Astrocyte (in vitro differentiated cells and primary cell): ENCODE data around the gene XRCC6. TPM values are rescaled to one million over a fixed set of nuclear protein-coding genes. Genes with fewer than 3 reads are reported as not detected.

Experiments used
- DNase-seq: peaks from one replicate; pipeline ENCODE4 v3.0.0-alpha.2; 2010; ENCODE audit warnings: low read depth
- FAIRE-seq: peaks from 2 replicates; lab custom pipeline; 2011; peaks lifted over from hg19 to GRCh38; lab: Jason Lieb, UNC
- H2AFZ ChIP-seq: 2 replicates; pipeline ENCODE4 v1.6.0; 2012; ENCODE audit warnings: low read depth, low read length, inconsistent platforms
- H3K27ac ChIP-seq: 2 replicates; pipeline ENCODE4 v1.5.1; 2011; ENCODE audit warnings: low read depth, low read length, inconsistent platforms
- H3K27me3 ChIP-seq: 2 replicates; pipeline ENCODE4 v1.6.0; 2011; ENCODE audit warnings: low read length, inconsistent platforms; ENCODE audit not compliant: insufficient read depth
- H3K36me3 ChIP-seq: 2 replicates; pipeline ENCODE4 v1.5.1; 2011; ENCODE audit warnings: low read length, inconsistent platforms; ENCODE audit not compliant: insufficient read depth
- H3K4me1 ChIP-seq: 2 replicates; pipeline ENCODE4 v1.5.1; 2011; ENCODE audit warnings: low read length, inconsistent platforms; ENCODE audit not compliant: insufficient read depth
- H3K4me2 ChIP-seq: 2 replicates; pipeline ENCODE4 v1.6.0; 2012; ENCODE audit warnings: low read length, inconsistent platforms
- H3K4me3 ChIP-seq: 2 replicates; pipeline ENCODE4 v1.5.1; 2011; ENCODE audit warnings: low read depth, mild to moderate bottlenecking, low read length, inconsistent platforms; ENCODE audit not compliant: insufficient read depth
- H3K79me2 ChIP-seq: 2 replicates; pipeline ENCODE4 v1.6.0; 2012; ENCODE audit warnings: mild to moderate bottlenecking, low read length, inconsistent platforms; ENCODE audit not compliant: insufficient read depth
- H3K9ac ChIP-seq: 2 replicates; pipeline ENCODE4 v1.6.0; 2012; ENCODE audit warnings: mild to moderate bottlenecking, low read length, inconsistent platforms
- H3K9me3 ChIP-seq: 2 replicates; pipeline ENCODE4 v1.5.1; 2012; ENCODE audit warnings: low read depth, mild to moderate bottlenecking, low read length, inconsistent platforms; ENCODE audit not compliant: insufficient read depth
- H4K20me1 ChIP-seq: 2 replicates; pipeline ENCODE4 v1.6.0; 2012; ENCODE audit warnings: low read length, inconsistent platforms; ENCODE audit not compliant: insufficient read depth
- H3K27ac Mint-ChIP-seq: one replicate; pipeline ENCODE4 v1.8.0; 2021; ENCODE audit warnings: mild to moderate bottlenecking, mixed read lengths; ENCODE audit not compliant: unreplicated experiment
- H3K27me3 Mint-ChIP-seq: one replicate; pipeline ENCODE4 v1.8.0; 2021; ENCODE audit warnings: low read depth, mixed read lengths; ENCODE audit not compliant: unreplicated experiment
- H3K36me3 Mint-ChIP-seq: one replicate; pipeline ENCODE4 v1.8.0; 2021; ENCODE audit warnings: low read depth, mixed read lengths; ENCODE audit not compliant: unreplicated experiment
- H3K4me1 Mint-ChIP-seq: one replicate; pipeline ENCODE4 v1.8.0; 2021; ENCODE audit warnings: low read depth, mixed read lengths; ENCODE audit not compliant: unreplicated experiment
- H3K4me3 Mint-ChIP-seq: one replicate; pipeline ENCODE4 v1.8.0; 2021; ENCODE audit warnings: mild to moderate bottlenecking, moderate library complexity, mixed read lengths; ENCODE audit not compliant: unreplicated experiment
- H3K9me3 Mint-ChIP-seq: one replicate; pipeline ENCODE4 v1.8.0; 2021; ENCODE audit warnings: mild to moderate bottlenecking, mixed read lengths; ENCODE audit not compliant: unreplicated experiment
- CTCF ChIP-seq: IDR thresholded peaks from 2 replicates; pipeline ENCODE4 v1.5.1; 2011; ENCODE audit warnings: low read depth, mild to moderate bottlenecking, inconsistent platforms, low read length, moderate library complexity; ENCODE audit not compliant: insufficient read depth
- EZH2 ChIP-seq: IDR thresholded peaks from 2 replicates; pipeline ENCODE4 v1.6.1; 2012; ENCODE audit warnings: mild to moderate bottlenecking, low read length, inconsistent platforms; ENCODE audit not compliant: insufficient read depth
- total RNA-seq: library from RNA; stranded (reverse); gene quantifications from 2 replicates; pipeline ENCODE4 v1.2.1, GENCODE V29; 2021

Gene XRCC6
- total RNA-seq, 1 donor from 2014 or later, result 232 TPM

DNA sequence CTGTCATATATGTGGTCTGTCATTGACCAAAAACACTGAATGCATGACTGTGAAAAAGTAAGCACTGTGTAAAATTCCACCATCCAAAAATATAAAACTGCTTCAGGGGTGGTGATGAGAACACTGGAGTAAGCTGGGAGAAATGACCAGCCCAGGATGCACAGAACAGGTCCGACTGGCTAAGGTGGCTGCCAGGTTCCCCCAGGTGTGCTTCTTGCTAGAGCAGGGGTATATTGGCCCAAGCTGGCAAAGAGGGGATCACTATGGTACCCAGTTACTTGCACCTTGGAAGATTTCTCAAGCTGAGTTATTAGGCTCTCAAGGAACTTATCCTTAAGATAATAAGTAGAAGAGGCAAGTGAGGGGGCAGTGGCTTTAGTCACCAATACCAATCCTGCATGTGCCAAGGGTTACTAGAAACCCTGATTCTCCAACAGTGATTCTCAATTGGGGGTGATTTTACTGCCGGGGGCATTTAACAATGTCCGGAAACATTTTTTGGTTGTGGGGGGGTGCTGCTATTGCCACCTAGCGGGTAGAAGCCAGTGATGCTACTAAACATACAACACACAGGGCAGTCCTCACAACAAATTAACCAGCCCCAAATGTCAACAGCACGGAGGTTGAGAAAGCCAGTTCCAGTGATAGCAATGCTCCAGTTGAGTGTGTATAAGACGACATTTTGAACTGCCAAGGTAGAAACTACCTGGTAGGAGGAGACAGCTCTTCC is 51.9 kb downstream of the XRCC6 start:
- Histone ChIP-seq H3K9me3 (no peaks in the 10 kb centered on the region), H3K27me3 (no peaks in the 10 kb centered on the region), H3K4me2 (no peak overlapping the region), H3K4me3 (no peak overlapping the region), H3K27ac (no peak overlapping the region), H3K9ac (no peak overlapping the region), H3K36me3 (peaks cover 16% of the 10 kb centered on the region), H3K4me1 (peaks cover 13% of the 10 kb centered on the region), H3K79me2 (peaks cover 49% of the 10 kb centered on the region), H4K20me1 (peaks cover 37% of the 10 kb centered on the region), H2AFZ (no peak overlapping the region)
- no peak for TF ChIP-seq EZH2
- TF ChIP-seq CTCF, result peak; percentile 15
- FAIRE-seq (no peak), DNase-seq (no peak)
- Mint-ChIP-seq H3K4me3 (no peak overlapping the region), H3K27ac (no peak overlapping the region), H3K4me1 (peaks cover 11% of the 10 kb centered on the region), H3K9me3 (no peaks in the 10 kb centered on the region), H3K36me3 (peaks cover 11% of the 10 kb centered on the region), H3K27me3 (no peaks in the 10 kb centered on the region)

GRCh38 chr22:41674846-41675340 is 53.8 kb downstream of the XRCC6 start:
- no peak overlapping the region for H3K9ac ChIP-seq
- no peak for DNase-seq
- no peak overlapping the region for H3K27ac ChIP-seq
- peaks cover 27% of the 10 kb centered on the region for H3K36me3 ChIP-seq
- no peak for FAIRE-seq
- H3K4me1 Mint-ChIP-seq, result peaks cover 5% of the 10 kb centered on the region
- no peak overlapping the region for H3K27ac Mint-ChIP-seq
- no peak overlapping the region for H3K4me2 ChIP-seq
- H3K4me3 ChIP-seq, result no peak overlapping the region
- H3K27me3 Mint-ChIP-seq, result no peaks in the 10 kb centered on the region
- H3K4me1 ChIP-seq, result peaks cover 3% of the 10 kb centered on the region
- no peaks in the 10 kb centered on the region for H3K9me3 Mint-ChIP-seq
- H3K36me3 Mint-ChIP-seq, result peaks cover 14% of the 10 kb centered on the region
- H2AFZ ChIP-seq, result no peak overlapping the region
- peaks cover 63% of the 10 kb centered on the region for H3K79me2 ChIP-seq
- H3K9me3 ChIP-seq, result no peaks in the 10 kb centered on the region
- no peak overlapping the region for H3K4me3 Mint-ChIP-seq
- H3K27me3 ChIP-seq, result no peaks in the 10 kb centered on the region
- H4K20me1 ChIP-seq, result peaks cover 50% of the 10 kb centered on the region
- TF ChIP-seq CTCF, result no peak
- no peak for TF ChIP-seq EZH2

DNA sequence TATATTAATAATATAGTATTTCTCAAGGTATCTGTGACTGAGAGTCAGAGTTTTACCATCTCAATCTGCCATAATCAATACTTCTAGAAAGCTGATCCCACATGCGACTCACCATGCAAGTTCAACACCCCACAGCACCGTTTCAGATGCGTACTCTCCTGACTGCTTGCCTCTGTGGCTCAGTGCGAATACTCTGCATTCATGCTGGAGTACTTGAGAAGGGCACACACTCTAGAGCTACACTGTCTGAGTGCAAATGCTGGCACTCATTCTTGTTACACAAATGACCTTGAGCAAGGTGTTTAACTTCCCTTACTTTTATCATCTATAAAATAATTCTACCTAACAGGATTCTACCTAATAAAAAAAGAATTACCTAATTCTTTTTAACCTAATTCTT is 55.0 kb downstream of the XRCC6 start:
- Mint-ChIP-seq H3K27ac (no peak overlapping the region), H3K27me3 (no peaks in the 10 kb centered on the region), H3K36me3 (peaks cover 16% of the 10 kb centered on the region), H3K4me3 (no peak overlapping the region), H3K9me3 (no peaks in the 10 kb centered on the region), H3K4me1 (peaks cover 3% of the 10 kb centered on the region)
- no peak for TF ChIP-seq CTCF
- TF ChIP-seq EZH2, result no peak
- Histone ChIP-seq H3K9me3 (no peaks in the 10 kb centered on the region), H3K79me2 (peaks cover 71% of the 10 kb centered on the region), H3K4me3 (no peak overlapping the region), H3K9ac (no peak overlapping the region), H3K36me3 (peaks cover 33% of the 10 kb centered on the region), H3K4me2 (no peak overlapping the region), H4K20me1 (peaks cover 62% of the 10 kb centered on the region), H2AFZ (no peak overlapping the region), H3K4me1 (no peaks in the 10 kb centered on the region), H3K27ac (no peak overlapping the region), H3K27me3 (no peaks in the 10 kb centered on the region)
- DNase-seq (no peak), FAIRE-seq (no peak)
